ENCODE measurements around the gene AK2.

AK2 gene

GRCh38 chr1:32969566-32969965 is 67.1 kb downstream of the AK2 start:
- TF ChIP-seq CTCF (IDR thresholded peaks at IDR 0.05; ENCODE audit: poor library complexity, severe bottlenecking), result no peak
- Histone ChIP-seq H3K4me3 (ENCODE audit: severe bottlenecking) (no peak overlapping the region), H3K9me3 (ENCODE audit: severe bottlenecking) (no peaks in the 10 kb centered on the region), H3K27me3 (ENCODE audit: insufficient read depth, poor library complexity, severe bottlenecking) (no peaks in the 10 kb centered on the region), H3K4me1 (ENCODE audit: insufficient read depth, poor library complexity, severe bottlenecking) (no peaks in the 10 kb centered on the region), H3K36me3 (ENCODE audit: low read depth) (no peaks in the 10 kb centered on the region), H3K27ac (ENCODE audit: poor library complexity, severe bottlenecking) (no peak overlapping the region)
- DNase-seq (ENCODE audit: low spot score) (no peak), ATAC-seq (ENCODE audit: low read depth) (peak; percentile 22; the same call in 2 of the 3 replicates)

GRCh38 chr1:32967888-32968568 is 68.7 kb downstream of the AK2 start:
- H3K4me1 ChIP-seq (ENCODE audit: insufficient read depth, poor library complexity, severe bottlenecking), result no peaks in the 10 kb centered on the region
- no peak overlapping the region for H3K27ac ChIP-seq (ENCODE audit: poor library complexity, severe bottlenecking)
- ATAC-seq (ENCODE audit: low read depth), result no peak
- TF ChIP-seq CTCF (IDR thresholded peaks at IDR 0.05; ENCODE audit: poor library complexity, severe bottlenecking), result no peak
- DNase-seq (ENCODE audit: low spot score), result no peak
- H3K9me3 ChIP-seq (ENCODE audit: severe bottlenecking), result no peaks in the 10 kb centered on the region
- H3K4me3 ChIP-seq (ENCODE audit: severe bottlenecking), result no peak overlapping the region
- H3K27me3 ChIP-seq (ENCODE audit: insufficient read depth, poor library complexity, severe bottlenecking), result no peaks in the 10 kb centered on the region
- H3K36me3 ChIP-seq (ENCODE audit: low read depth), result no peaks in the 10 kb centered on the region

- H3K36me3 ChIP-seq (ENCODE audit: low read depth), result no peaks in the 10 kb centered on the region
- H3K27me3 ChIP-seq (ENCODE audit: insufficient read depth, poor library complexity, severe bottlenecking), result no peaks in the 10 kb centered on the region
- H3K27ac ChIP-seq (ENCODE audit: poor library complexity, severe bottlenecking), result no peak overlapping the region
- DNase-seq (ENCODE audit: low spot score) (no peak), ATAC-seq (ENCODE audit: low read depth) (no peak)
- H3K4me1 ChIP-seq (ENCODE audit: insufficient read depth, poor library complexity, severe bottlenecking), result no peaks in the 10 kb centered on the region
- H3K4me3 ChIP-seq (ENCODE audit: severe bottlenecking), result no peak overlapping the region
- H3K9me3 ChIP-seq (ENCODE audit: severe bottlenecking), result no peaks in the 10 kb centered on the region
- TF ChIP-seq CTCF (IDR thresholded peaks at IDR 0.05; ENCODE audit: poor library complexity, severe bottlenecking), result no peak
Observed at GRCh38 chr1:32966900-32967299, 69.8 kb downstream of the AK2 start.

GRCh38 chr1:32965251-32965747 is 71.4 kb downstream of the AK2 start:
- no peak for TF ChIP-seq CTCF (IDR thresholded peaks at IDR 0.05; ENCODE audit: poor library complexity, severe bottlenecking)
- ATAC-seq (ENCODE audit: low read depth) (no peak), DNase-seq (ENCODE audit: low spot score) (no peak)
- Histone ChIP-seq H3K27ac (ENCODE audit: poor library complexity, severe bottlenecking) (peak overlapping the region; percentile 50), H3K9me3 (ENCODE audit: severe bottlenecking) (no peaks in the 10 kb centered on the region), H3K27me3 (ENCODE audit: insufficient read depth, poor library complexity, severe bottlenecking) (no peaks in the 10 kb centered on the region), H3K4me3 (ENCODE audit: severe bottlenecking) (peak overlapping the region; percentile 72), H3K4me1 (ENCODE audit: insufficient read depth, poor library complexity, severe bottlenecking) (peaks cover 8% of the 10 kb centered on the region), H3K36me3 (ENCODE audit: low read depth) (no peaks in the 10 kb centered on the region)
